Naive thymus-derived CD4-positive, alpha-beta T cell (primary cell): ENCODE results near the gene BAX. TPM values are rescaled to one million over a fixed set of nuclear protein-coding genes. Genes with fewer than 3 reads are reported as not detected.

Experiments
- ATAC-seq: fragments of 150-1000 bp; cut with Tn5 transposase; 2 replicates; pipeline ENCODE4 v1.10.0; 2021; ENCODE audit warnings: mild to moderate bottlenecking, moderate library complexity
- CTCF ChIA-PET: fragments of 350-600 bp; sonication (Branson Sonifier 250); formaldehyde crosslinking; loops from one replicate; lab custom pipeline; 2021; ENCODE audit warnings: antibody characterized with exemption; lab: Charles Lee
- POLR2A ChIA-PET: fragments of 350-600 bp; sonication (Branson Sonifier 250); formaldehyde crosslinking; loops from one replicate; lab custom pipeline; 2021; ENCODE audit warnings: antibody characterized with exemption, inconsistent platforms; lab: Charles Lee
- DNase-seq, 9 donors: peaks; one replicate each; pipeline versions ENCODE4 v3.0.0 to v3.0.0-alpha.2; 2020 to 2022; ENCODE audit warnings: mixed read lengths in 1 of 9
- H3K27ac ChIP-seq: one replicate; pipeline ENCODE4 v1.7.0; 2013; ENCODE audit warnings: mild to moderate bottlenecking, low read depth, low read length, moderate library complexity
- H3K27me3 ChIP-seq, 2 donors: one replicate each; pipeline ENCODE4 v1.7.0; 2013; ENCODE audit warnings: low read length in 2 of 2, mild to moderate bottlenecking in 2 of 2, moderate library complexity in 2 of 2; ENCODE audit not compliant: control insufficient read depth in 2 of 2, insufficient read depth in 2 of 2
- H3K36me3 ChIP-seq, 3 experiments: 1 replicate in 2 of 3; 2 replicates in 1 of 3; pipeline ENCODE4 v1.7.0; 2013; ENCODE audit warnings: low read length in 3 of 3, mild to moderate bottlenecking in 3 of 3, moderate library complexity in 1 of 3; ENCODE audit not compliant: insufficient read depth in 3 of 3, control insufficient read depth in 2 of 3
- H3K4me1 ChIP-seq, 2 donors: one replicate each; pipeline ENCODE4 v1.7.0; 2013; ENCODE audit warnings: low read length in 2 of 2, mild to moderate bottlenecking in 2 of 2, moderate library complexity in 1 of 2; ENCODE audit not compliant: control insufficient read depth in 2 of 2, insufficient read depth in 2 of 2
- H3K4me3 ChIP-seq: 2 replicates; pipeline ENCODE4 v1.7.0; 2013; ENCODE audit warnings: mild to moderate bottlenecking, low read length
- H3K9me3 ChIP-seq, 3 experiments: 1 replicate in 2 of 3; 2 replicates in 1 of 3; pipeline ENCODE4 v1.7.0; 2013; ENCODE audit warnings: low read length in 3 of 3; ENCODE audit not compliant: control insufficient read depth in 2 of 3
- H3K27ac Mint-ChIP-seq, 9 donors: one replicate each; pipeline ENCODE4 v1.8.0; 2020 to 2022; ENCODE audit warnings: mixed read lengths in 9 of 9, mild to moderate bottlenecking in 8 of 9, moderate library complexity in 5 of 9, inconsistent platforms in 2 of 9
- H3K27me3 Mint-ChIP-seq, 5 donors: one replicate each; pipeline ENCODE4 v1.8.0; 2021 to 2022; ENCODE audit warnings: mixed read lengths in 5 of 5, mild to moderate bottlenecking in 1 of 5
- H3K36me3 Mint-ChIP-seq, 5 donors: one replicate each; pipeline ENCODE4 v1.8.0; 2020 to 2022; ENCODE audit warnings: mixed read lengths in 5 of 5, mild to moderate bottlenecking in 3 of 5, inconsistent platforms in 1 of 5
- H3K4me1 Mint-ChIP-seq, 7 donors: one replicate each; pipeline ENCODE4 v1.8.0; 2020 to 2022; ENCODE audit warnings: mixed read lengths in 7 of 7, mild to moderate bottlenecking in 3 of 7, inconsistent platforms in 1 of 7
- H3K4me3 Mint-ChIP-seq, 10 donors: one replicate each; pipeline ENCODE4 v1.8.0; 2020 to 2022; ENCODE audit warnings: mild to moderate bottlenecking in 10 of 10, mixed read lengths in 10 of 10, moderate library complexity in 6 of 10, inconsistent platforms in 2 of 10
- H3K9me3 Mint-ChIP-seq, 11 donors: one replicate each; pipeline ENCODE4 v1.8.0; 2020 to 2022; ENCODE audit warnings: mixed read lengths in 11 of 11, mild to moderate bottlenecking in 4 of 11, inconsistent platforms in 1 of 11, moderate library complexity in 1 of 11
- intact Hi-C, 2 donors: fragments of 100-400 bp; cut with micrococcal nuclease; formaldehyde crosslinking; loops; one replicate each; pipeline ENCODE4 v1.15.1; 2023
- polyA plus RNA-seq, 2 donors: library from polyadenylated mRNA; unstranded; fragments of 300-500 nt; fragmentation: Illumina TruSeq; gene quantifications; one replicate each; pipeline ENCODE4 v1.2.3, GENCODE V29; 2021
- total RNA-seq, 6 experiments: library from RNA in 5 of 6; stranded (reverse) in 5 of 6; gene quantifications; 1 replicate in 5 of 6; 2 replicates in 1 of 6; pipeline ENCODE4 v1.2.3 and lab custom pipeline; 2021 to 2026

The BAX gene
- total and polyA plus RNA-seq, 7 experiments from 2014 or later, result 49.1 to 355 (median 85.4) TPM

GRCh38 chr19:48993175-48994034 lies 38.7 kb downstream of the BAX start, which contains the start of the genes GYS1 and RUVBL2:
TSS of gene GYS1 (minus strand) at chr19:48993309. CDS start at chr19:48993112, 197 bp downstream.
TSS of gene RUVBL2 (plus strand) at chr19:48993887. CDS start at chr19:48993912, 25 bp downstream.
- peaks cover 40 to 59% (median 46%) of the 10 kb centered on the region in 7 donors for H3K4me1 Mint-ChIP-seq
- DNase-seq (peak; percentile 96 to 100 (median 99)), ATAC-seq (peak; percentile 95)
- no peaks in the 10 kb centered on the region for H3K27me3 Mint-ChIP-seq
- H3K9me3 Mint-ChIP-seq, result no peaks in the 10 kb centered on the region
- ChIA-PET CTCF (interaction anchor here (0.6 to 2.1 kb wide), 22 partner anchors 10 to 817 kb away, joined by 3 to 10 read pairs (median 4); partner anchors contain the start of genes DHDH and FTL), POLR2A (interaction anchor here (0.6 to 4.2 kb wide), 26 partner anchors 12 to 1883 kb away, joined by 3 to 58 read pairs (median 4); partner anchors contain the start of genes CA11, CARD8, FTL and PIH1D1)
- intact Hi-C loops, result loop anchor here (1.0 to 10.0 kb wide), 32 partner anchors 25 to 1519 kb away; partner anchors contain the start of genes ALDH16A1 (in 2 of the 2), DBP (in 2 of the 2), FTL (in 2 of the 2) and NUCB1 (in 2 of the 2)
- Histone ChIP-seq H3K9me3 (no peaks in the 10 kb centered on the region), H3K27me3 (no peaks in the 10 kb centered on the region), H3K4me3 (peak within 1 kb of the TSS; percentile 70), H3K27ac (peak within 1 kb of the TSS; percentile 80), H3K4me1 (peaks cover 23 to 24% of the 10 kb centered on the region in 2 donors), H3K36me3 (peaks cover 0 to 9% (median 0%) of the 10 kb centered on the region in 3 experiments)
- peaks cover 0 to 16% (median 4%) of the 10 kb centered on the region in 5 donors for H3K36me3 Mint-ChIP-seq
- peak within 1 kb of the TSS; percentile 95 to 100 (median 96) for H3K4me3 Mint-ChIP-seq
- H3K27ac Mint-ChIP-seq, result peak within 1 kb of the TSS; percentile 89 to 99 (median 97)

GRCh38 chr19:48994035-48994386 lies 39.3 kb downstream of the BAX start:
- peaks cover 0 to 13% (median 0%) of the 10 kb centered on the region in 5 donors for H3K36me3 Mint-ChIP-seq
- H3K27me3 ChIP-seq, result no peaks in the 10 kb centered on the region
- H3K4me1 ChIP-seq, result peaks cover 23 to 24% of the 10 kb centered on the region in 2 donors
- H3K9me3 ChIP-seq, result no peaks in the 10 kb centered on the region
- POLR2A ChIA-PET, result interaction anchor here (0.6 to 4.2 kb wide), 16 partner anchors 12 to 1884 kb away, joined by 3 to 58 read pairs (median 6); partner anchors contain the start of genes CA11, FTL, PIH1D1 and PPP1R15A
- H3K4me1 Mint-ChIP-seq, result peaks cover 40 to 59% (median 46%) of the 10 kb centered on the region in 7 donors
- no peaks in the 10 kb centered on the region for H3K27me3 Mint-ChIP-seq
- peak overlapping the region; percentile 89 to 99 (median 97) for H3K27ac Mint-ChIP-seq
- ATAC-seq (no peak), DNase-seq (no peak)
- H3K9me3 Mint-ChIP-seq, result no peaks in the 10 kb centered on the region
- intact Hi-C loops, result loop anchor here (5.0 to 10.0 kb wide), 8 partner anchors 61 to 1518 kb away; partner anchors contain the start of genes ALDH16A1 (in 2 of the 2), PIH1D1 (in 2 of the 2), ASPDH (in 1 of the 2) and CGB7 (in 1 of the 2)
- peak overlapping the region; percentile 80 for H3K27ac ChIP-seq
- H3K4me3 Mint-ChIP-seq, result peak overlapping the region; percentile 95 to 100 (median 96)
- peak overlapping the region; percentile 70 for H3K4me3 ChIP-seq
- H3K36me3 ChIP-seq, result peaks cover 0 to 4% (median 0%) of the 10 kb centered on the region in 3 experiments
- CTCF ChIA-PET, result interaction anchor here (0.7 to 2.1 kb wide), 14 partner anchors 10 to 687 kb away, joined by 3 to 10 read pairs (median 4); partner anchors contain the start of gene FTL

GRCh38 chr19:48997972-48998371 lies 43.3 kb downstream of the BAX start:
- Histone ChIP-seq H3K27ac (no peak overlapping the region), H3K36me3 (peaks cover 0 to 10% (median 0%) of the 10 kb centered on the region in 3 experiments), H3K9me3 (no peaks in the 10 kb centered on the region), H3K4me1 (peaks cover 13% of the 10 kb centered on the region in 2 donors), H3K27me3 (no peaks in the 10 kb centered on the region), H3K4me3 (no peak overlapping the region)
- DNase-seq (peak in 3 of 9 donors; percentile 29 to 55 (median 38)), ATAC-seq (no peak)
- POLR2A ChIA-PET, result no interaction called here
- Mint-ChIP-seq H3K27me3 (no peaks in the 10 kb centered on the region), H3K27ac (peak overlapping the region in 1 of 9 donors; percentile 23), H3K9me3 (no peaks in the 10 kb centered on the region), H3K4me3 (peak overlapping the region in 1 of 10 donors; percentile 26), H3K36me3 (peaks cover 0 to 6% (median 0%) of the 10 kb centered on the region in 5 donors), H3K4me1 (peaks cover 20 to 39% (median 31%) of the 10 kb centered on the region in 7 donors)
- CTCF ChIA-PET, result interaction anchor here (0.9 kb wide), 1 partner anchor 19 kb away, joined by 3 read pairs; the partner anchor contains the start of gene LHB
- intact Hi-C loops, result loop anchor here (2.0 to 10.0 kb wide), 4 partner anchors 57 to 673 kb away; partner anchors contain the start of genes CGB7 (in 1 of the 2), EMP3 (in 1 of the 2) and KCNA7 (in 1 of the 2)

GRCh38 chr19:48999481-49000325 lies 45.0 kb downstream of the BAX start:
- Mint-ChIP-seq H3K27me3 (no peaks in the 10 kb centered on the region), H3K4me1 (peaks cover 13 to 28% (median 20%) of the 10 kb centered on the region in 7 donors), H3K27ac (peak overlapping the region in 1 of 9 donors; percentile 31), H3K36me3 (peaks cover 0 to 16% (median 0%) of the 10 kb centered on the region in 5 donors), H3K4me3 (no peak overlapping the region), H3K9me3 (no peaks in the 10 kb centered on the region)
- ChIA-PET POLR2A (interaction anchor here (0.8 kb wide), 1 partner anchor 796 kb away, joined by 3 read pairs; no protein-coding TSS in a partner anchor), CTCF (interaction anchor here (0.8 to 2.8 kb wide), 7 partner anchors 9 to 74 kb away, joined by 3 to 11 read pairs (median 3); no protein-coding TSS in a partner anchor)
- Histone ChIP-seq H3K36me3 (peaks cover 0 to 27% (median 0%) of the 10 kb centered on the region in 3 experiments), H3K4me3 (no peak overlapping the region), H3K4me1 (peaks cover 4% of the 10 kb centered on the region in 2 donors), H3K27me3 (no peaks in the 10 kb centered on the region), H3K27ac (no peak overlapping the region), H3K9me3 (no peaks in the 10 kb centered on the region)
- intact Hi-C loops, result loop anchor here (2.0 to 10.0 kb wide), 4 partner anchors 55 to 675 kb away; partner anchors contain the start of genes CGB7 (in 1 of the 2), EMP3 (in 1 of the 2) and KCNA7 (in 1 of the 2)
- peak; percentile 42 to 66 (median 61) for DNase-seq
- peak; percentile 94 for ATAC-seq

GRCh38 chr19:49004133-49004532 lies 49.5 kb downstream of the BAX start:
- CTCF ChIA-PET, result interaction anchor here (0.6 to 0.9 kb wide), 2 partner anchors 10 to 209 kb away, joined by 3 to 8 read pairs; partner anchors contain the start of gene RUVBL2
- no peak overlapping the region for H3K27ac ChIP-seq
- Mint-ChIP-seq H3K36me3 (peaks cover 0 to 21% (median 0%) of the 10 kb centered on the region in 5 donors), H3K4me3 (no peak overlapping the region), H3K27ac (no peak overlapping the region), H3K9me3 (no peaks in the 10 kb centered on the region), H3K27me3 (no peaks in the 10 kb centered on the region), H3K4me1 (peaks cover 0 to 7% (median 4%) of the 10 kb centered on the region in 7 donors)
- ATAC-seq, result no peak
- H3K9me3 ChIP-seq, result no peaks in the 10 kb centered on the region
- no peak for DNase-seq
- H3K4me1 ChIP-seq, result no peaks in the 10 kb centered on the region
- H3K4me3 ChIP-seq, result no peak overlapping the region
- intact Hi-C loops, result no loop called here
- no peaks in the 10 kb centered on the region for H3K27me3 ChIP-seq
- H3K36me3 ChIP-seq, result peaks cover 0 to 57% (median 3%) of the 10 kb centered on the region in 3 experiments
- POLR2A ChIA-PET, result no interaction called here
